ENCODE measurements around the gene TRPM2.

TRPM2 gene

DNA sequence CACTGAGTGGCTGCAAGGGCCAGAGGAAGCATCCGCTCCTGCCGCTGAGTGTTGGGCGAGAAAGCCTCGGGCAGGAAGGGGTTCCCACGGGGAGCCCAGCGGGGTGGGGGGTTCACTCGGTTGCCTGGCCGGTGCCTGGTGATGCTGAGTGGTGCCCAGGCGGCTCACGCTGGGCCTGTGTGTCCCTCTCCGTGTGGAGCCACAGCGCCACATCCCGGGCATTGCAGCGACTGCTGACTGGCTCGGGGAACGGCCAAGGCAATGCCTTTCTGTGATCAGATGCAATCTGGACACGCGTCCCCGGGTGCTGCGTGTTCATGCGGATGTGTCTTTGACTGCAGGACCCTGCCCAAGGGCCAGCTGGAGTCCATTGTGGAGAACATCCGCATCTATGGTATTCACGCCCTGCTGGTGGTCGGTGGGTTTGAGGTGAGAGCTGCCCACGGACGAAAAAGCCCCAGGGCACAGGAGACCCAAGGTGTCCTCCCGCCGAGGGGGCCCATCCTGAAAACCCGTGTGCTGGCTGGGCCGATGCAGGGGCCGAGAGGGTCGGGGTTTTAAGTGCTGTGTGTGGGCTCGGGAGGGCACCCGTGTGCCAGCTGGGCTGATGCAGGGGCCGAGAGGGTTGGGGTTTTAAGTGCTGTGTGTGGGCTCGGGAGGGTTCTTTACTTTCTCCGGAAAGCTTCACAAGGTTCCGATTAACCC lies 30.6 kb upstream of the TRPM2 start:
- DNase-seq, result no peak
- Histone ChIP-seq H3K27ac (ENCODE audit: low read length) (no peak overlapping the region), H3K9me3 (ENCODE audit: insufficient read depth, low read length, severe bottlenecking) (no peaks in the 10 kb centered on the region), H3K27me3 (ENCODE audit: insufficient read depth, low read length, poor library complexity) (no peaks in the 10 kb centered on the region), H3K9ac (ENCODE audit: low read depth, low read length) (no peak overlapping the region), H4K20me1 (ENCODE audit: insufficient read depth, low read length) (peaks cover 33% of the 10 kb centered on the region), H3K4me1 (ENCODE audit: insufficient read depth, low read length) (no peaks in the 10 kb centered on the region), H3K79me2 (ENCODE audit: insufficient read depth, low read length) (no peaks in the 10 kb centered on the region), H3K4me2 (ENCODE audit: insufficient read depth, low read length) (no peak overlapping the region), H3K36me3 (ENCODE audit: insufficient read depth, low read length) (peaks cover 90% of the 10 kb centered on the region), H2AFZ (ENCODE audit: low read depth, low read length) (no peak overlapping the region), H3K4me3 (ENCODE audit: low read depth in 1 of 2, low read length in 2 of 2) (no peak overlapping the region)
- TF ChIP-seq EZH2 (IDR thresholded peaks at IDR 0.05; ENCODE audit: borderline replicate concordance, low read depth, low read length, severe bottlenecking) (no peak), CTCF (IDR thresholded peaks at IDR 0.05; ENCODE audit: borderline replicate concordance, extremely low read depth, low read length, poor library complexity, severe bottlenecking) (no peak)
- no peak for ATAC-seq (ENCODE audit: insufficient read depth, low read depth)

GRCh38 chr21:44323591-44323990 lies 29.8 kb upstream of the TRPM2 start:
- H3K36me3 ChIP-seq (ENCODE audit: insufficient read depth, low read length), result peaks cover 87% of the 10 kb centered on the region
- H4K20me1 ChIP-seq (ENCODE audit: insufficient read depth, low read length), result peaks cover 28% of the 10 kb centered on the region
- no peak overlapping the region for H3K4me3 ChIP-seq (ENCODE audit: low read depth in 1 of 2, low read length in 2 of 2)
- H3K27ac ChIP-seq (ENCODE audit: low read length), result no peak overlapping the region
- DNase-seq (no peak), ATAC-seq (ENCODE audit: insufficient read depth, low read depth) (no peak)
- TF ChIP-seq EZH2 (IDR thresholded peaks at IDR 0.05; ENCODE audit: borderline replicate concordance, low read depth, low read length, severe bottlenecking) (no peak), CTCF (IDR thresholded peaks at IDR 0.05; ENCODE audit: borderline replicate concordance, extremely low read depth, low read length, poor library complexity, severe bottlenecking) (no peak)
- no peak overlapping the region for H2AFZ ChIP-seq (ENCODE audit: low read depth, low read length)
- H3K9ac ChIP-seq (ENCODE audit: low read depth, low read length), result no peak overlapping the region
- no peak overlapping the region for H3K4me2 ChIP-seq (ENCODE audit: insufficient read depth, low read length)
- H3K27me3 ChIP-seq (ENCODE audit: insufficient read depth, low read length, poor library complexity), result no peaks in the 10 kb centered on the region
- no peaks in the 10 kb centered on the region for H3K9me3 ChIP-seq (ENCODE audit: insufficient read depth, low read length, severe bottlenecking)
- no peaks in the 10 kb centered on the region for H3K79me2 ChIP-seq (ENCODE audit: insufficient read depth, low read length)
- no peaks in the 10 kb centered on the region for H3K4me1 ChIP-seq (ENCODE audit: insufficient read depth, low read length)

DNA sequence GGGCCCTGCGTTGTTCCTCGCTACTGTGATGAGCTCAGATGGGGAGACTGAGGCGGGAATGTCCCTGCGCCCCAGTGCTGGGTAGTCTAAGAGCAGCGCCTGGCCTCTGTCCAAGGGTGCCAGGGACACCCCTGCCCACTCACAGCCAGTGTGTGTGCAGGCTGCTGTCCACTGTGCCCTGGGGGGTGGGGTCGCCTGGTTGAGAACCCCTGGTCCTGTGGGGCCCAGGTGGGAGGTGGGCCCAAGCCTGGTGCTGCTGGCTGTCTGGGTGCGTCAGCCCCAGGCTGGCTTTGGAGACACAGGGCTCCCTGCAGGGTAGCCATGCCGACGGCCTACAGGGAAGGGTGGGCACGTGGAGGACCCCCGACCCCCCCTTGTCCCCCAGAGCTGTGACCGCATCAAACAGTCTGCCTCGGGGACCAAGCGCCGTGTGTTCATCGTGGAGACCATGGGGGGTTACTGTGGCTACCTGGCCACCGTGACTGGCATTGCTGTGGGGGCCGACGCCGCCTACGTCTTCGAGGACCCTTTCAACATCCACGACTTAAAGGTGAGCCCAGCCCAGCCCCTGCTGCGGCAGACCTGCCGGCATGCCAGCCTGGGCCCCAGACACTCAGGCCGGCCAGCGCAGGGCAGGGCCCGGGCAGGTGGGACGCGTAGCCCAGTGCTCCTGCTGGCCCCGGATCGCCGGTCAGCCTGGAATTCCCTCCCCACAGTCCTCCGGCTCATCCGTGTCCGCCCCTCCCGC lies 29.1 kb upstream of the TRPM2 start:
- no peak for ATAC-seq (ENCODE audit: insufficient read depth, low read depth)
- no peaks in the 10 kb centered on the region for H3K9me3 ChIP-seq (ENCODE audit: insufficient read depth, low read length, severe bottlenecking)
- DNase-seq, result no peak

More for the DNA sequence above, 29.1 kb upstream of the TRPM2 start:
- Histone ChIP-seq H3K27ac (ENCODE audit: low read length) (no peak overlapping the region), H3K79me2 (ENCODE audit: insufficient read depth, low read length) (no peaks in the 10 kb centered on the region), H3K36me3 (ENCODE audit: insufficient read depth, low read length) (peaks cover 82% of the 10 kb centered on the region), H3K4me3 (ENCODE audit: low read depth in 1 of 2, low read length in 2 of 2) (no peak overlapping the region), H3K9ac (ENCODE audit: low read depth, low read length) (no peak overlapping the region), H3K4me2 (ENCODE audit: insufficient read depth, low read length) (no peak overlapping the region), H4K20me1 (ENCODE audit: insufficient read depth, low read length) (peaks cover 28% of the 10 kb centered on the region), H3K27me3 (ENCODE audit: insufficient read depth, low read length, poor library complexity) (no peaks in the 10 kb centered on the region), H2AFZ (ENCODE audit: low read depth, low read length) (no peak overlapping the region), H3K4me1 (ENCODE audit: insufficient read depth, low read length) (no peaks in the 10 kb centered on the region)
- TF ChIP-seq EZH2 (IDR thresholded peaks at IDR 0.05; ENCODE audit: borderline replicate concordance, low read depth, low read length, severe bottlenecking), result no peak
- no peak for TF ChIP-seq CTCF (IDR thresholded peaks at IDR 0.05; ENCODE audit: borderline replicate concordance, extremely low read depth, low read length, poor library complexity, severe bottlenecking)

All from DND-41 (cell line).